ENCODE measurements around the gene RFPL2. TPM values are rescaled to one million over a fixed set of nuclear protein-coding genes. Genes with fewer than 3 reads are reported as not detected.
"Not testable (repeated sequence)": the region's sequence is repeated elsewhere in the genome, so short reads cannot be mapped to it uniquely, and the experiment has no call there.

Gene RFPL2
- total RNA-seq, 6 experiments from 2014 or later, result 0.15 TPM; not detected in 5

- Histone ChIP-seq H3K27ac (no peak overlapping the region), H3K36me3 (no peaks in the 10 kb centered on the region), H3K4me1 (peaks cover 0 to 5% (median 2%) of the 10 kb centered on the region in 4 donors), H3K27me3 (no peaks in the 10 kb centered on the region), H3K9me3 (no peaks in the 10 kb centered on the region), H3K4me3 (no peak overlapping the region)
- intact Hi-C loops (cut with DNase I), result loop anchor here (5.0 to 10.0 kb wide), 2 partner anchors 64 to 67 kb away; no protein-coding TSS in a partner anchor
- no peak for TF ChIP-seq POLR2A (IDR thresholded peaks at IDR 0.05)
- no peak for TF ChIP-seq CTCF (IDR thresholded peaks at IDR 0.05)
- no peak for ATAC-seq
- WGBS (ENCODE audit: insufficient coverage, low coverage, low lambda C conversion rate, missing lambda C conversion rate), result 46% methylated on average over 9 of the region's 10 CpGs
- no peak for DNase-seq
Observed at GRCh38 chr22:32200752-32201151, 4.1 kb downstream of the RFPL2 start.

- ATAC-seq (no peak), DNase-seq (no peak)
- no peak for TF ChIP-seq CTCF (IDR thresholded peaks at IDR 0.05)
- no peak for TF ChIP-seq POLR2A (IDR thresholded peaks at IDR 0.05)
- WGBS (ENCODE audit: insufficient coverage, low coverage, low lambda C conversion rate, missing lambda C conversion rate), result 17% methylated on average over 1 of the region's 7 CpGs
- H3K36me3 ChIP-seq, result no peaks in the 10 kb centered on the region
- intact Hi-C loops (cut with DNase I), result loop anchor here (5.0 to 10.0 kb wide), 2 partner anchors 65 to 67 kb away; no protein-coding TSS in a partner anchor
- H3K9me3 ChIP-seq, result no peaks in the 10 kb centered on the region
- H3K4me3 ChIP-seq, result no peak overlapping the region
- H3K27me3 ChIP-seq, result no peaks in the 10 kb centered on the region
- no peak overlapping the region for H3K27ac ChIP-seq
- peaks cover 0 to 5% (median 2%) of the 10 kb centered on the region in 4 donors for H3K4me1 ChIP-seq
Observed at GRCh38 chr22:32199961-32200360, 4.9 kb downstream of the RFPL2 start.

GRCh38 chr22:32199341-32199740, 5.5 kb downstream of the RFPL2 start:
- no peak for DNase-seq
- no peak for ATAC-seq
- no peaks in the 10 kb centered on the region for H3K36me3 ChIP-seq
- H3K4me1 ChIP-seq, result peaks cover 0 to 5% (median 2%) of the 10 kb centered on the region in 4 donors
- no peak overlapping the region for H3K4me3 ChIP-seq
- intact Hi-C loops (cut with DNase I), result no loop called here
- no peak overlapping the region for H3K27ac ChIP-seq
- H3K27me3 ChIP-seq, result no peaks in the 10 kb centered on the region
- WGBS (ENCODE audit: insufficient coverage, low coverage, low lambda C conversion rate, missing lambda C conversion rate), result 86% methylated on average over 1 of the region's 6 CpGs
- no peak for TF ChIP-seq CTCF (IDR thresholded peaks at IDR 0.05)
- TF ChIP-seq POLR2A (IDR thresholded peaks at IDR 0.05), result no peak
- H3K9me3 ChIP-seq, result no peaks in the 10 kb centered on the region

- intact Hi-C loops (cut with DNase I); H3K9me3 ChIP-seq; H3K4me3 ChIP-seq; H3K36me3 ChIP-seq; DNase-seq; H3K4me1 ChIP-seq; H3K27me3 ChIP-seq; H3K27ac ChIP-seq; ATAC-seq: not testable (repeated sequence)
- WGBS (ENCODE audit: insufficient coverage, low coverage, low lambda C conversion rate, missing lambda C conversion rate), result 64% methylated on average over 4 of the region's 5 CpGs
Observed at GRCh38 chr22:32197553-32198226, 7.2 kb downstream of the RFPL2 start.

- H3K9me3 ChIP-seq; DNase-seq; ATAC-seq; H3K27ac ChIP-seq; H3K4me1 ChIP-seq; H3K4me3 ChIP-seq; H3K36me3 ChIP-seq; H3K27me3 ChIP-seq; intact Hi-C loops (cut with DNase I): not testable (repeated sequence)
- 41% methylated on average over 3 of the region's 3 CpGs for WGBS (ENCODE audit: insufficient coverage, low coverage, low lambda C conversion rate, missing lambda C conversion rate)
Observed at GRCh38 chr22:32195900-32196299, 9.0 kb downstream of the RFPL2 start.

- 49% methylated on average over 2 of the region's 9 CpGs for WGBS (ENCODE audit: insufficient coverage, low coverage, low lambda C conversion rate, missing lambda C conversion rate)
- intact Hi-C loops (cut with DNase I); H3K27me3 ChIP-seq; H3K27ac ChIP-seq; ATAC-seq; H3K4me1 ChIP-seq; H3K4me3 ChIP-seq; DNase-seq; H3K9me3 ChIP-seq; H3K36me3 ChIP-seq: not testable (repeated sequence)
Observed at GRCh38 chr22:32193346-32193745, 11.5 kb downstream of the RFPL2 start.

GRCh38 chr22:32191021-32191420, 13.9 kb downstream of the RFPL2 start:
- H3K4me3 ChIP-seq; H3K9me3 ChIP-seq; H3K27ac ChIP-seq; DNase-seq; ATAC-seq; intact Hi-C loops (cut with DNase I); H3K27me3 ChIP-seq; H3K36me3 ChIP-seq; H3K4me1 ChIP-seq: not testable (repeated sequence)
- WGBS (ENCODE audit: insufficient coverage, low coverage, low lambda C conversion rate, missing lambda C conversion rate), result 71% methylated on average over 8 of the region's 15 CpGs
